WTC11 (cell line): ENCODE data around the gene KDM4C. TPM values are rescaled to one million over a fixed set of nuclear protein-coding genes. Genes with fewer than 3 reads are reported as not detected.

Source experiments
- ATAC-seq: fragments of 200-7000 bp; cut with Tn5 transposase; 2 replicates; pipeline ENCODE4 v1.10.0; 2021; ENCODE audit warnings: mild to moderate bottlenecking, moderate library complexity
- CTCF ChIA-PET: fragments of 300-600 bp; sonication (Branson Sonifier 250); formaldehyde crosslinking; loops from one replicate; lab custom pipeline; 2021; ENCODE audit warnings: antibody characterized with exemption; lab: Charles Lee
- POLR2A ChIA-PET: fragments of 350-600 bp; sonication (Branson Sonifier 250); formaldehyde crosslinking; loops from one replicate; lab custom pipeline; 2021; ENCODE audit warnings: antibody characterized with exemption; lab: Charles Lee
- DNase-seq: peaks from one replicate; pipeline ENCODE4 v3.0.0; 2021; ENCODE audit warnings: low spot score
- H3K27ac Mint-ChIP-seq: 2 replicates; pipeline ENCODE4 v1.8.0; 2021; ENCODE audit warnings: mixed read lengths
- H3K27me3 Mint-ChIP-seq: 2 replicates; pipeline ENCODE4 v1.8.0; 2021; ENCODE audit warnings: low read depth, mild to moderate bottlenecking, moderate library complexity, mixed read lengths
- H3K36me3 Mint-ChIP-seq: 2 replicates; pipeline ENCODE4 v1.8.0; 2021; ENCODE audit warnings: mixed read lengths
- H3K4me1 Mint-ChIP-seq: 2 replicates; pipeline ENCODE4 v1.8.0; 2022; ENCODE audit warnings: mixed read lengths
- H3K4me3 Mint-ChIP-seq: 2 replicates; pipeline ENCODE4 v1.8.0; 2021; ENCODE audit warnings: mild to moderate bottlenecking, moderate library complexity, mixed read lengths
- H3K9me3 Mint-ChIP-seq: 2 replicates; pipeline ENCODE4 v1.8.0; 2021; ENCODE audit warnings: mixed read lengths
- ATF1 ChIP-seq: sonication (generic); formaldehyde crosslinking; IDR thresholded peaks from 2 replicates; pipeline ENCODE4 v1.8.1; 2023; ENCODE audit warnings: mild to moderate bottlenecking, moderate library complexity, missing genetic modification reagents
- GRHL2 ChIP-seq: fragments of 250-450 bp; sonication (Bioruptor Pico); IDR thresholded peaks from 2 replicates; pipeline ENCODE4 v1.8.0; 2022; ENCODE audit warnings: mild to moderate bottlenecking, moderate library complexity; ENCODE audit not compliant: insufficient replicate concordance, severe bottlenecking
- HMGA2 ChIP-seq: fragments of 250-450 bp; sonication (Bioruptor Pico); IDR thresholded peaks from 2 replicates; pipeline ENCODE4 v1.4.0; 2021; ENCODE audit warnings: mild to moderate bottlenecking, moderate library complexity
- RORB ChIP-seq: fragments of 250-450 bp; sonication (Bioruptor Pico); IDR thresholded peaks from 2 replicates; pipeline ENCODE4 v1.9.0; 2021; ENCODE audit warnings: mild to moderate bottlenecking
- TEAD4 ChIP-seq: sonication (generic); formaldehyde crosslinking; IDR thresholded peaks from 2 replicates; pipeline ENCODE4 v1.8.0; 2022; ENCODE audit warnings: mild to moderate bottlenecking, missing genetic modification reagents
- TP53 ChIP-seq: sonication (generic); formaldehyde crosslinking; IDR thresholded peaks from 2 replicates; pipeline ENCODE4 v1.8.1; 2023; ENCODE audit warnings: mild to moderate bottlenecking, missing genetic modification reagents
- ZBTB43 ChIP-seq: sonication (generic); formaldehyde crosslinking; IDR thresholded peaks from 2 replicates; pipeline ENCODE4 v1.8.1; 2023; ENCODE audit warnings: mild to moderate bottlenecking, missing genetic modification reagents
- ZNF219 ChIP-seq: sonication (generic); formaldehyde crosslinking; IDR thresholded peaks from 2 replicates; pipeline ENCODE4 v1.8.0; 2023; ENCODE audit warnings: missing genetic modification reagents, mild to moderate bottlenecking, borderline replicate concordance
- ZNF263 ChIP-seq: sonication (generic); formaldehyde crosslinking; IDR thresholded peaks from 2 replicates; pipeline ENCODE4 v1.8.1; 2022; ENCODE audit warnings: low read depth, mild to moderate bottlenecking, moderate library complexity, missing genetic modification reagents
- total RNA-seq: library from RNA; stranded (reverse); gene quantifications from 3 replicates; pipeline ENCODE4 v1.2.3, GENCODE V29; 2021
- TF ChIP-seq, protein P1 (sequence below): sonication (generic); formaldehyde crosslinking; IDR thresholded peaks from 2 replicates; pipeline ENCODE4 v1.8.1; 2022; ENCODE audit warnings: low read depth, mild to moderate bottlenecking, moderate library complexity, missing genetic modification reagents, borderline replicate concordance
- TF ChIP-seq, protein P2 (sequence below): sonication (generic); formaldehyde crosslinking; IDR thresholded peaks from 2 replicates; pipeline ENCODE4 v1.8.0; 2022; ENCODE audit warnings: missing genetic modification reagents
- TF ChIP-seq, protein P3 (sequence below): sonication (generic); formaldehyde crosslinking; IDR thresholded peaks from 2 replicates; pipeline ENCODE4 v1.8.1; 2023; ENCODE audit warnings: mild to moderate bottlenecking, missing genetic modification reagents, moderate library complexity
- TF ChIP-seq, protein P4 (sequence below): fragments of 250-450 bp; sonication (Bioruptor Pico); IDR thresholded peaks from 2 replicates; pipeline ENCODE4 v1.9.0; 2021; ENCODE audit warnings: mild to moderate bottlenecking

Gene KDM4C
- total RNA-seq, 1 experiment from 2014 or later, result 29.2 TPM

DNA sequence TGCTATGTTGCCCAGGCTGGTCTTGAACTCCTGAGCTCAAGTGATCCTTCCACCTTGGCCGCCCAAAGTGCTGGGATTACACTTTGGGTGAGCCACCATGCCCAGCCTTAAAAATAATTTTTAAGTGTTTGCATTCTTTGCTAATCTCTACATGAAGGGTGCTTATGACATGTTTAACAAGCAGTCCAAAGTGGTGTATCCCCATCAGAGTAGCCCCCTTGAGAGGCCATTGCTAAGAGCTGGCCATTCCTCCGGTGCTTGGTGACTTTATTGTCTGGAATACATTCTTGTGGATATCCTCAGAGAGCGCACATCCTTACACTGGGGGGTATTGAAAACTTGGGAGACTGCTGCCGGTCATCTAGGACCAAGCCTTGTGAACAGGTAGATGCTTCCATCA, 395.4 kb downstream of the KDM4C start (continued):
- TF ChIP-seq, protein P1, sequence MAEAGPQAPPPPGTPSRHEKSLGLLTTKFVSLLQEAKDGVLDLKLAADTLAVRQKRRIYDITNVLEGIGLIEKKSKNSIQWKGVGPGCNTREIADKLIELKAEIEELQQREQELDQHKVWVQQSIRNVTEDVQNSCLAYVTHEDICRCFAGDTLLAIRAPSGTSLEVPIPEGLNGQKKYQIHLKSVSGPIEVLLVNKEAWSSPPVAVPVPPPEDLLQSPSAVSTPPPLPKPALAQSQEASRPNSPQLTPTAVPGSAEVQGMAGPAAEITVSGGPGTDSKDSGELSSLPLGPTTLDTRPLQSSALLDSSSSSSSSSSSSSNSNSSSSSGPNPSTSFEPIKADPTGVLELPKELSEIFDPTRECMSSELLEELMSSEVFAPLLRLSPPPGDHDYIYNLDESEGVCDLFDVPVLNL, result no peak
- TF ChIP-seq RORB (CRISPR knock-in tag), result no peak
- TF ChIP-seq, protein P2, sequence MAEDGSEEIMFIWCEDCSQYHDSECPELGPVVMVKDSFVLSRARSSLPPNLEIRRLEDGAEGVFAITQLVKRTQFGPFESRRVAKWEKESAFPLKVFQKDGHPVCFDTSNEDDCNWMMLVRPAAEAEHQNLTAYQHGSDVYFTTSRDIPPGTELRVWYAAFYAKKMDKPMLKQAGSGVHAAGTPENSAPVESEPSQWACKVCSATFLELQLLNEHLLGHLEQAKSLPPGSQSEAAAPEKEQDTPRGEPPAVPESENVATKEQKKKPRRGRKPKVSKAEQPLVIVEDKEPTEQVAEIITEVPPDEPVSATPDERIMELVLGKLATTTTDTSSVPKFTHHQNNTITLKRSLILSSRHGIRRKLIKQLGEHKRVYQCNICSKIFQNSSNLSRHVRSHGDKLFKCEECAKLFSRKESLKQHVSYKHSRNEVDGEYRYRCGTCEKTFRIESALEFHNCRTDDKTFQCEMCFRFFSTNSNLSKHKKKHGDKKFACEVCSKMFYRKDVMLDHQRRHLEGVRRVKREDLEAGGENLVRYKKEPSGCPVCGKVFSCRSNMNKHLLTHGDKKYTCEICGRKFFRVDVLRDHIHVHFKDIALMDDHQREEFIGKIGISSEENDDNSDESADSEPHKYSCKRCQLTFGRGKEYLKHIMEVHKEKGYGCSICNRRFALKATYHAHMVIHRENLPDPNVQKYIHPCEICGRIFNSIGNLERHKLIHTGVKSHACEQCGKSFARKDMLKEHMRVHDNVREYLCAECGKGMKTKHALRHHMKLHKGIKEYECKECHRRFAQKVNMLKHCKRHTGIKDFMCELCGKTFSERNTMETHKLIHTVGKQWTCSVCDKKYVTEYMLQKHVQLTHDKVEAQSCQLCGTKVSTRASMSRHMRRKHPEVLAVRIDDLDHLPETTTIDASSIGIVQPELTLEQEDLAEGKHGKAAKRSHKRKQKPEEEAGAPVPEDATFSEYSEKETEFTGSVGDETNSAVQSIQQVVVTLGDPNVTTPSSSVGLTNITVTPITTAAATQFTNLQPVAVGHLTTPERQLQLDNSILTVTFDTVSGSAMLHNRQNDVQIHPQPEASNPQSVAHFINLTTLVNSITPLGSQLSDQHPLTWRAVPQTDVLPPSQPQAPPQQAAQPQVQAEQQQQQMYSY (CRISPR knock-in tag), result no peak

DNA sequence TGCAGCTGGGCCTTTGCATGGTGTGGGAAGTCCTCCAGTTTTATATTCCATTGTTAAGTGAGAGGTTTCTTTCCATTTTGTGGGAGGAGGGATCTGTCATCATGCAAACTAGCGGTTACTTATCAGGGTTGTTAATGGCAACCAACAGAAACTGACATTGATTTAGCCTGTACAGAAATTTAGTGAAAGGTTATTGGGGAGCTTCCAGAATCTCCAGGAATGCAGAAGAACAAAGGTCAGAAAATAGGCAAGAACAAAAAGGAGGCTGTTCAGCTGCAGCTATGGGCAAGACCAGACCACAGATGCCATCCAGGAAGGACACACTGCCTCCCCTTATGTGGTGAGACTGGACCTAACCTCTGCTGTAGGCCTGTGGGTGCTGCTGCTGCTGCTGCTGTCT, 395.8 kb downstream of the KDM4C start:
- POLR2A ChIA-PET, result no interaction called here
- ATAC-seq (no peak), DNase-seq (no peak)
- Mint-ChIP-seq H3K9me3 (0 out of 2 replicates have a peak, but pooled peaks cover 4% of the 10 kb centered on the region), H3K27me3 (no peaks in the 10 kb centered on the region), H3K4me1 (no peaks in the 10 kb centered on the region), H3K4me3 (no peak overlapping the region), H3K36me3 (peaks cover 4% of the 10 kb centered on the region), H3K27ac (no peak overlapping the region)
- TF ChIP-seq ZNF263 (CRISPR knock-in tag), result no peak
- TF ChIP-seq TP53 (CRISPR knock-in tag), result no peak
- no peak for TF ChIP-seq ATF1
- CTCF ChIA-PET, result no interaction called here

DNA sequence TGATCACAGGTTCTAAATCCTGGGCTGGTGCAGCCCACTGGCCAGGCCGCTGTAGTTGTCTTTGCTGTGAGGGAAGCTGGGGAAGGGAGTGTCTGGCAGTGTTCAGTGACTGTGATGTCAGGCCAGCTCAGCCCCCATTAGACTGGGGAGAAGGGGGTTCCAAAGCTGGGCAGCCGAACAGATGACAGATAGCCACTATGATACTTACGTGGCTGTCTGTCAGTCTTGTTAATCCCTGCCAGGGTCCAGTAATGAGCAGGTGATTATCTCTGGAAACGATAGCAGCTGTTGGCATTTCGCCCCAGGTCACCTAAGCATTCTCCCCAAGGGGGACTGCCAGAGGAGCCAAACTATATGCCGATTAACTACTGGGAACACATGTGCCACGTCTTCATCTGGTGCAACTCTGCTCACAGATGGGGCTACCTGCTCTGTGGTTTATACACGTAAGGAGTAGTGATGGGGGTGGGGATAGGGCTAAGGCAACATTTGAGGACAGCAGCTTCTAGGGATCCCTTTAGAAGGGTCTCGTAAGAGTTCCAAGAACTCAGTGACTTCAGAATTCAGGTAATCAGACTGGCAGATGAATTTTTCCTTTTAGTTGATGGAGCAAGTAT, 396.3 kb downstream of the KDM4C start:
- no peak overlapping the region for H3K4me3 Mint-ChIP-seq
- H3K27me3 Mint-ChIP-seq, result no peaks in the 10 kb centered on the region
- CTCF ChIA-PET, result no interaction called here
- H3K4me1 Mint-ChIP-seq, result no peaks in the 10 kb centered on the region
- TF ChIP-seq, protein P3, sequence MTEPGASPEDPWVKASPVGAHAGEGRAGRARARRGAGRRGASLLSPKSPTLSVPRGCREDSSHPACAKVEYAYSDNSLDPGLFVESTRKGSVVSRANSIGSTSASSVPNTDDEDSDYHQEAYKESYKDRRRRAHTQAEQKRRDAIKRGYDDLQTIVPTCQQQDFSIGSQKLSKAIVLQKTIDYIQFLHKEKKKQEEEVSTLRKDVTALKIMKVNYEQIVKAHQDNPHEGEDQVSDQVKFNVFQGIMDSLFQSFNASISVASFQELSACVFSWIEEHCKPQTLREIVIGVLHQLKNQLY, result no peak
- no peak for TF ChIP-seq GRHL2 (CRISPR knock-in tag)
- no peak for TF ChIP-seq HMGA2 (CRISPR knock-in tag)
- TF ChIP-seq, protein P4, sequence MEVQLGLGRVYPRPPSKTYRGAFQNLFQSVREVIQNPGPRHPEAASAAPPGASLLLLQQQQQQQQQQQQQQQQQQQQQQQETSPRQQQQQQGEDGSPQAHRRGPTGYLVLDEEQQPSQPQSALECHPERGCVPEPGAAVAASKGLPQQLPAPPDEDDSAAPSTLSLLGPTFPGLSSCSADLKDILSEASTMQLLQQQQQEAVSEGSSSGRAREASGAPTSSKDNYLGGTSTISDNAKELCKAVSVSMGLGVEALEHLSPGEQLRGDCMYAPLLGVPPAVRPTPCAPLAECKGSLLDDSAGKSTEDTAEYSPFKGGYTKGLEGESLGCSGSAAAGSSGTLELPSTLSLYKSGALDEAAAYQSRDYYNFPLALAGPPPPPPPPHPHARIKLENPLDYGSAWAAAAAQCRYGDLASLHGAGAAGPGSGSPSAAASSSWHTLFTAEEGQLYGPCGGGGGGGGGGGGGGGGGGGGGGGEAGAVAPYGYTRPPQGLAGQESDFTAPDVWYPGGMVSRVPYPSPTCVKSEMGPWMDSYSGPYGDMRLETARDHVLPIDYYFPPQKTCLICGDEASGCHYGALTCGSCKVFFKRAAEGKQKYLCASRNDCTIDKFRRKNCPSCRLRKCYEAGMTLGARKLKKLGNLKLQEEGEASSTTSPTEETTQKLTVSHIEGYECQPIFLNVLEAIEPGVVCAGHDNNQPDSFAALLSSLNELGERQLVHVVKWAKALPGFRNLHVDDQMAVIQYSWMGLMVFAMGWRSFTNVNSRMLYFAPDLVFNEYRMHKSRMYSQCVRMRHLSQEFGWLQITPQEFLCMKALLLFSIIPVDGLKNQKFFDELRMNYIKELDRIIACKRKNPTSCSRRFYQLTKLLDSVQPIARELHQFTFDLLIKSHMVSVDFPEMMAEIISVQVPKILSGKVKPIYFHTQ, result no peak
- no peak for TF ChIP-seq ZNF219 (CRISPR knock-in tag)
- no peak for TF ChIP-seq ZBTB43 (CRISPR knock-in tag)
- no peak for TF ChIP-seq TEAD4
- POLR2A ChIA-PET, result no interaction called here
- H3K9me3 Mint-ChIP-seq, result 0 out of 2 replicates have a peak, but pooled peaks cover 4% of the 10 kb centered on the region
- no peak overlapping the region for H3K27ac Mint-ChIP-seq
- no peak for DNase-seq
- ATAC-seq, result no peak
- peaks cover 4% of the 10 kb centered on the region for H3K36me3 Mint-ChIP-seq
